Loucy (cell line): ENCODE results near the gene APOD.
A peak's percentile ranks its signal among the peaks of the same experiment; 100 is the strongest.

Experiments used
- H2AFZ ChIP-seq: fragments of 200-600 bp; sonication (generic); 2 replicates; pipeline ENCODE4 v1.6.0; 2016; ENCODE audit warnings: antibody characterized with exemption, mild to moderate bottlenecking, low read length, moderate library complexity
- H3F3A ChIP-seq: fragments of 200-600 bp; 2 replicates; pipeline ENCODE4 v1.6.0; 2016; ENCODE audit warnings: antibody characterized with exemption, low read depth, mild to moderate bottlenecking
- H3K27me3 ChIP-seq: fragments of 200-600 bp; sonication (generic); 2 replicates; pipeline ENCODE4 v1.6.1; 2014; ENCODE audit warnings: low read length, mild to moderate bottlenecking; ENCODE audit not compliant: insufficient read depth, poor library complexity, severe bottlenecking
- H3K36me3 ChIP-seq: fragments of 200-600 bp; sonication (generic); 2 replicates; pipeline ENCODE4 v1.6.1; 2016; ENCODE audit warnings: low read length; ENCODE audit not compliant: insufficient read depth
- H3K4me1 ChIP-seq: fragments of 200-600 bp; sonication (generic); 2 replicates; pipeline ENCODE4 v1.5.1; 2014; ENCODE audit warnings: low read length, mild to moderate bottlenecking; ENCODE audit not compliant: insufficient read depth, poor library complexity, severe bottlenecking
- H3K4me2 ChIP-seq: fragments of 200-600 bp; sonication (generic); 2 replicates; pipeline ENCODE4 v1.6.0; 2014; ENCODE audit warnings: antibody characterized with exemption, low read length, low read depth, mild to moderate bottlenecking; ENCODE audit not compliant: poor library complexity, severe bottlenecking
- H3K4me3 ChIP-seq: fragments of 200-600 bp; sonication (generic); 2 replicates; pipeline ENCODE4 v1.5.1; 2014; ENCODE audit warnings: low read length, mild to moderate bottlenecking, mixed read lengths; ENCODE audit not compliant: poor library complexity, severe bottlenecking
- H3K79me2 ChIP-seq: fragments of 200-600 bp; sonication (generic); 2 replicates; pipeline ENCODE4 v1.6.1; 2014; ENCODE audit warnings: low read length; ENCODE audit not compliant: insufficient read depth
- H3K9ac ChIP-seq: fragments of 200-600 bp; sonication (generic); 2 replicates; pipeline ENCODE4 v1.6.0; 2014; ENCODE audit warnings: mild to moderate bottlenecking, low read depth, low read length, moderate library complexity; ENCODE audit not compliant: poor library complexity, severe bottlenecking
- H3K9me2 ChIP-seq: fragments of 200-600 bp; sonication (generic); replicated peaks from 2 replicates; pipeline ENCODE4 v1.6.1; 2016; ENCODE audit warnings: low read depth, low read length, mixed read lengths
- H3K9me3 ChIP-seq: fragments of 200-600 bp; sonication (generic); 2 replicates; pipeline ENCODE4 v1.6.1; 2014; ENCODE audit warnings: mild to moderate bottlenecking, antibody characterized with exemption, low read length, low read depth; ENCODE audit not compliant: insufficient read depth
- H4K20me1 ChIP-seq: fragments of 200-600 bp; sonication (generic); 2 replicates; pipeline ENCODE4 v1.6.0; 2014; ENCODE audit warnings: antibody characterized with exemption, low read length, mild to moderate bottlenecking; ENCODE audit not compliant: insufficient read depth, poor library complexity, severe bottlenecking
- CTCF ChIP-seq: fragments of 200-600 bp; sonication (generic); conservative IDR thresholded peaks from 2 replicates; pipeline ENCODE4 v1.5.1; 2014; ENCODE audit warnings: mild to moderate bottlenecking, antibody characterized with exemption, low read length
- EZH2phosphoT487 ChIP-seq: fragments of 200-600 bp; IDR thresholded peaks from 2 replicates; pipeline ENCODE4 v1.6.1; 2018; ENCODE audit warnings: antibody characterized with exemption, mild to moderate bottlenecking, moderate library complexity, borderline replicate concordance

Gene APOD

GRCh38 chr3:195535293-195535692, 48.4 kb downstream of the APOD start:
- Histone ChIP-seq H3K4me2 (peak overlapping the region; percentile 43), H3K79me2 (peaks cover 96% of the 10 kb centered on the region)

GRCh38 chr3:195532834-195533233, 50.9 kb downstream of the APOD start:
- Histone ChIP-seq H3K9me2 (no peaks in the 10 kb centered on the region), H3K9ac (no peak overlapping the region), H3K36me3 (peaks cover 6% of the 10 kb centered on the region; the same call in 1 of the 2 replicates), H2AFZ (no peak overlapping the region), H3K9me3 (no peaks in the 10 kb centered on the region), H3F3A (no peaks in the 10 kb centered on the region), H3K4me3 (no peak overlapping the region), H4K20me1 (peaks cover 31% of the 10 kb centered on the region), H3K27me3 (no peaks in the 10 kb centered on the region), H3K4me1 (peaks cover 24% of the 10 kb centered on the region), H3K79me2 (peaks cover 88% of the 10 kb centered on the region), H3K4me2 (no peak overlapping the region)
- TF ChIP-seq CTCF (no peak), EZH2phosphoT487 (no peak)

More at GRCh38 chr3:195535293-195535692, 48.4 kb downstream of the APOD start:
- Histone ChIP-seq H3F3A (no peaks in the 10 kb centered on the region), H3K9ac (no peak overlapping the region), H4K20me1 (peaks cover 44% of the 10 kb centered on the region), H3K4me3 (peak overlapping the region; percentile 15), H3K4me1 (peaks cover 42% of the 10 kb centered on the region), H3K27me3 (no peaks in the 10 kb centered on the region), H3K36me3 (no peaks in the 10 kb centered on the region), H3K9me2 (no peaks in the 10 kb centered on the region), H2AFZ (no peak overlapping the region), H3K9me3 (no peaks in the 10 kb centered on the region)
- TF ChIP-seq CTCF (no peak), EZH2phosphoT487 (no peak)

- peaks cover 83% of the 10 kb centered on the region for H3K79me2 ChIP-seq
- H3K4me3 ChIP-seq: no peak overlapping the region
- peaks cover 8% of the 10 kb centered on the region; the same call in 1 of the 2 replicates for H3K36me3 ChIP-seq
- no peaks in the 10 kb centered on the region for H3K9me2 ChIP-seq
- no peak overlapping the region for H3K9ac ChIP-seq
- TF ChIP-seq EZH2phosphoT487 (no peak), CTCF (no peak)
- H3F3A ChIP-seq: no peaks in the 10 kb centered on the region
- no peak overlapping the region for H2AFZ ChIP-seq
- no peaks in the 10 kb centered on the region for H3K27me3 ChIP-seq
- H3K4me1 ChIP-seq: peaks cover 19% of the 10 kb centered on the region
- peaks cover 26% of the 10 kb centered on the region for H4K20me1 ChIP-seq
- no peak overlapping the region for H3K4me2 ChIP-seq
- no peaks in the 10 kb centered on the region for H3K9me3 ChIP-seq
Observed at GRCh38 chr3:195532345-195532744, 51.4 kb downstream of the APOD start.
